Subcutaneous adipose tissue (tissue), 4 donors: ENCODE measurements around the gene NECTIN1. TPM values are rescaled to one million over a fixed set of nuclear protein-coding genes. Genes with fewer than 3 reads are reported as not detected.

Experiments used
- CTCF ChIP-seq: fragments of 450-650 bp; IDR thresholded peaks from one replicate; pipeline ENCODE4 v1.5.1; 2016; ENCODE audit warnings: low read depth, mild to moderate bottlenecking, control low read depth, antibody characterized with exemption, moderate library complexity
- small RNA-seq: library from RNA; depleted of rRNA; stranded (forward); fragments of <200 nt; gene quantifications from one replicate; pipeline ENCODE3, GENCODE V24; 2016
- total RNA-seq, 4 donors: library from RNA; depleted of rRNA; stranded (reverse); fragments of >200 nt; gene quantifications; one replicate each; pipeline ENCODE4 v1.1.0, GENCODE V29; 2016

NECTIN1 gene
- total RNA-seq, 4 donors from 2014 or later: 1.7 to 4.1 (median 2.5) TPM

- TF ChIP-seq CTCF: no peak
These were observed 137.1 kb downstream of the NECTIN1 start for GRCh38 chr11:119591836-119592310.

- no peak for TF ChIP-seq CTCF
These were observed 138.2 kb downstream of the NECTIN1 start for GRCh38 chr11:119590651-119591351.

DNA sequence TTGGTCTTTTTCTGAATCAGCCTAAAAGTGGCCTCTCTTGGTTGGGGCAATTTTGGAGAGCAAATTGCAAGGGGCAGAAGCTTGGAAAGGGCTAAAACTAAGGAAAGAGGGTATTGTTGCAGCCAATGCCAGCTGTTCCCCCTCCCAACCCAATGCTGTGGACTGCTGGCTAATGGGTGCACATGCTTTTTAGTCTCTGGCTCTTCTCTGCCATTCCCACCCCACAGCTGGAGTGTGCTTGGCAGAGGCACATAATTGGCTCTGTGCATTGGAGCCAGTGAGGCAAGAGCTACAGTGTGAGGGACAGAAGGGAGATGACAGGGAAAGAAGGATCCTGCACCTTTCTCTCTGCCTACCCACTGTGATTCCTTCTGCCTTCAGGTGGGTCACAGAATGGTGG lies 140.0 kb downstream of the NECTIN1 start:
- TF ChIP-seq CTCF: no peak

Small RNA genes within 50 kb of the gene (small RNA-seq; reads per million reads assigned to genes)
- not detected for gene RNU6-1123P
